GM19328 (cell line): ENCODE data around the gene KCNJ3.

Experiments
- ATAC-seq: cut with Tn5 transposase; IDR thresholded peaks from one replicate; pipeline ENCODE4 v1.9.1; 2021; ENCODE audit warnings: mild to moderate bottlenecking, moderate library complexity; ENCODE audit not compliant: unreplicated experiment

Gene KCNJ3

GRCh38 chr2:154698296-154698720, at the start of gene KCNJ3:
KCNJ3 (plus strand) TSS chr2:154698695; CDS start chr2:154698776, 81 bp downstream.
- no peak for ATAC-seq

GRCh38 chr2:154655499-154655898, 43.0 kb upstream of the KCNJ3 start:
- no peak for ATAC-seq

GRCh38 chr2:154658854-154659253, 39.6 kb upstream of the KCNJ3 start:
- no peak for ATAC-seq

- ATAC-seq: no peak
Observed at GRCh38 chr2:154664248-154664647, 34.2 kb upstream of the KCNJ3 start.

- ATAC-seq: no peak
Observed at GRCh38 chr2:154670083-154670482, 28.4 kb upstream of the KCNJ3 start.

- no peak for ATAC-seq
Observed at GRCh38 chr2:154673694-154674093, 24.8 kb upstream of the KCNJ3 start.

- no peak for ATAC-seq
Observed at GRCh38 chr2:154677401-154677800, 21.1 kb upstream of the KCNJ3 start.

- ATAC-seq: no peak
Observed at GRCh38 chr2:154681741-154682140, 16.8 kb upstream of the KCNJ3 start.

GRCh38 chr2:154686162-154686561, 12.3 kb upstream of the KCNJ3 start:
- no peak for ATAC-seq

- ATAC-seq: no peak
Observed at GRCh38 chr2:154688373-154688772, 10.1 kb upstream of the KCNJ3 start.

GRCh38 chr2:154689158-154689557, 9.3 kb upstream of the KCNJ3 start:
- ATAC-seq: no peak

- ATAC-seq: no peak
Observed at GRCh38 chr2:154692927-154693326, 5.6 kb upstream of the KCNJ3 start.

- ATAC-seq: no peak
Observed at GRCh38 chr2:154693741-154694340, 4.7 kb upstream of the KCNJ3 start.

GRCh38 chr2:154694881-154695280, 3.6 kb upstream of the KCNJ3 start:
- ATAC-seq: no peak

GRCh38 chr2:154696369-154696768, 2.1 kb upstream of the KCNJ3 start:
- no peak for ATAC-seq

GRCh38 chr2:154696810-154697417, 1.6 kb upstream of the KCNJ3 start:
- no peak for ATAC-seq

- ATAC-seq: no peak
Observed at GRCh38 chr2:154697418-154698252, 860 bp upstream of the KCNJ3 start.

GRCh38 chr2:154698721-154699574, 453 bp downstream of the KCNJ3 start:
- ATAC-seq: no peak

GRCh38 chr2:154699575-154699930, 1.1 kb downstream of the KCNJ3 start:
- no peak for ATAC-seq

GRCh38 chr2:154700136-154700535, 1.6 kb downstream of the KCNJ3 start:
- ATAC-seq: no peak

- ATAC-seq: no peak
Observed at GRCh38 chr2:154704991-154705390, 6.5 kb downstream of the KCNJ3 start.
